Fibroblast of villous mesenchyme (primary cell): Measurements from ENCODE around the gene TMEM174. TPM values are rescaled to one million over a fixed set of nuclear protein-coding genes. Genes with fewer than 3 reads are reported as not detected.

Source experiments
- DNase-seq: peaks from one replicate; pipeline ENCODE4 v3.0.0-alpha.2; 2010; ENCODE audit warnings: low read depth
- H3K4me3 ChIP-seq: 2 replicates; pipeline ENCODE4 v1.5.1; 2011; ENCODE audit warnings: low read depth, mild to moderate bottlenecking, low read length
- total RNA-seq: library from RNA; depleted of rRNA; stranded (reverse); fragments of >200 nt; gene quantifications from 2 replicates; pipeline ENCODE4 v1.2.3, GENCODE V29; 2012
- TF ChIP-seq, protein P1 (sequence below): IDR thresholded peaks from 2 replicates; pipeline ENCODE4 v1.5.1; 2012; ENCODE audit warnings: low read depth, mild to moderate bottlenecking, low read length; ENCODE audit not compliant: insufficient read depth

The TMEM174 gene
- total RNA-seq, 1 donor, result not detected

DNA sequence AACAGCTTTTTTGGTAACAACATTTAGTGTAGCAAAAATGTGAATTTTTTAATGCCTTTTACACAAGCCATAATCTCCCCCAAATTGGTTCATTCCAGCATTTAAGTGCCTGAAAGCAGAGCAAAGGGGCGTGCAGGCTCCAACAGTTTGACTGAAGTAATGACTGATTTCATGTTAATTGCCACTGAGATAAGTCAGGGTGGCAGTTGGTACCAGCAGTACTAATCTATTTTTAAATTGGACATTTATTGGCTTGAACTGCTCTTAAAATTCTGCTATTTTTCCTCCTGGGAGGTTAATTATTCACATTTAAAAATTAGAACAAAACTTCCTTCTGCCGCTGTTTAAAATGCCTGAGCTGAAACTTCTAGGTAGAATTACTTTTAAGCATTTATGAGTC lies 40.2 kb upstream of the TMEM174 start:
- no peak for DNase-seq
- TF ChIP-seq, protein P1, sequence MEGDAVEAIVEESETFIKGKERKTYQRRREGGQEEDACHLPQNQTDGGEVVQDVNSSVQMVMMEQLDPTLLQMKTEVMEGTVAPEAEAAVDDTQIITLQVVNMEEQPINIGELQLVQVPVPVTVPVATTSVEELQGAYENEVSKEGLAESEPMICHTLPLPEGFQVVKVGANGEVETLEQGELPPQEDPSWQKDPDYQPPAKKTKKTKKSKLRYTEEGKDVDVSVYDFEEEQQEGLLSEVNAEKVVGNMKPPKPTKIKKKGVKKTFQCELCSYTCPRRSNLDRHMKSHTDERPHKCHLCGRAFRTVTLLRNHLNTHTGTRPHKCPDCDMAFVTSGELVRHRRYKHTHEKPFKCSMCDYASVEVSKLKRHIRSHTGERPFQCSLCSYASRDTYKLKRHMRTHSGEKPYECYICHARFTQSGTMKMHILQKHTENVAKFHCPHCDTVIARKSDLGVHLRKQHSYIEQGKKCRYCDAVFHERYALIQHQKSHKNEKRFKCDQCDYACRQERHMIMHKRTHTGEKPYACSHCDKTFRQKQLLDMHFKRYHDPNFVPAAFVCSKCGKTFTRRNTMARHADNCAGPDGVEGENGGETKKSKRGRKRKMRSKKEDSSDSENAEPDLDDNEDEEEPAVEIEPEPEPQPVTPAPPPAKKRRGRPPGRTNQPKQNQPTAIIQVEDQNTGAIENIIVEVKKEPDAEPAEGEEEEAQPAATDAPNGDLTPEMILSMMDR, result no peak
- no peak overlapping the region for H3K4me3 ChIP-seq

DNA sequence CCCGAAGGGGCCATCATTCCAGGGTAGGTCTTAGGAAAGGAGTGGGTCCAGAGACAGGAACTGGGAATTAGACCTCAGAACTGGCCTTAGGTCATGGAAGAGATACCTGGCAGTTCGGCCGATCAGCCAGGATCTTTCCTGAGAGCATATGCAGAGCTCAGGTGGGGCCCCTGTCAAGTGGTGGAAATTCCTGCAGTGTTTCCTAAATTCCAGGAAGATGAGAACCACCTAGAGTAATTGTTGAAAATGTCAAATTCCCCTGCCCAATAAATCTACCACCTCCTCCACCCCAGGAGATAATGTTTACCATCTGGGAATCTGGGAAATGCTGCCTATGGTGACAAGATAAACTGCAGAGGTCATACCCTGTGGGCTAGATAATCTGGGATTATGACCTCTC lies 38.0 kb upstream of the TMEM174 start:
- TF ChIP-seq, protein P1, result no peak
- no peak overlapping the region for H3K4me3 ChIP-seq
- no peak for DNase-seq

DNA sequence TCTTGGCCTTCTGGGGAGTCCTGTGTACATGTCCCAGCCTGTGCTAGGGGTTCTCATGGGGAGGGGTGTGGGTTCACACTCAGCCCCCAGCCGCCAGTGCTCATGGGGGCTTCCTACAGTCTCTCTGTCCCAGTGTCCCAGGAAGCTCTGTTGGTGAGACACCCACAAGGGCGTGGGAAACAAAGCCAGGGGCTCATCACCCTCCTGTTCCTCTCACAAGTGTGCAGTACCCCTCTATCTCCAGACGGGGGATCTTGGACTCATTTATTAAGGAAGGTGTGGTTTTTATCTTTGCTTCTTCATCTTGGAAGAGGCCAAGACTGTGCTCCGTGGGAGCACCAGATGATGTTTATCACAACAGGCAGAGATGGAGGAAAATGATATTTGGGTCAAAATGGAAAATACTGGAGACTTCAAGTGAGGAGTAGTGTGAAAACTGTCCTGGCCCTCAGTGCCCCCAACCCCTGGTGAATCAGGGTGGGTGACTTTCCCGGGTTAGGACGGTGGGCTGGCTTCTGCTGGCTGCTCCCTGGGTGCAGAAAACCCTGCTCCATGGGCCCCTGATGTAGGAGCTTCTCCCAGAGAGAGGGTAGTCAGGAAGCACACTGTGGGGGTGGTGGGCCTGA lies 37.5 kb upstream of the TMEM174 start:
- H3K4me3 ChIP-seq, result no peak overlapping the region
- TF ChIP-seq, protein P1, result peak; percentile 41
- DNase-seq, result peak; percentile 25

DNA sequence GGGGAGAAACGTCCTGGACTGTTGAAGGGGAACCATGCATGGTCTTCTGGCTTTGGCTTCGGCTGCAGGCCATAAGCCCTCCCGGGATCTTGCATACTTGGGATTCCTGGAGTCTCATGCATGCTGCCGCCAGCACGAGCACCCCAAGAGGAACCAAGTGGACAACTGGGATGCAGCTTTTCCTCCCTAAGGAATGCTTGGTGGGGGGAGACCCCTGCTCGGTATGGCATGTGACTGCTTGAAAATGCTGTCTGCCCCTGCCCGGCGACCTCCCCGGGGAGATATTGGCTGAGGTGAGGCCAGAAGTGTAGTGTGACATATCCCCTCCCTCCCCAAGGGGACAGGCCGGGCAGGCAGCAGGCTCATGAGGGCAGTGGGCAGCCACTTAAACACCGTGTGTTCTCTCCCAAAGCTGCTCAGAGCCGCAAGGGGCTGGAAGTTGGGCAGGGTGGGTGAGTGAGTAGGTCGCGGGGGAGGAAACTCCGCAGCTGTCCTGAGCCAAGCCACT lies 36.9 kb upstream of the TMEM174 start:
- DNase-seq, result no peak
- TF ChIP-seq, protein P1, result no peak

DNA sequence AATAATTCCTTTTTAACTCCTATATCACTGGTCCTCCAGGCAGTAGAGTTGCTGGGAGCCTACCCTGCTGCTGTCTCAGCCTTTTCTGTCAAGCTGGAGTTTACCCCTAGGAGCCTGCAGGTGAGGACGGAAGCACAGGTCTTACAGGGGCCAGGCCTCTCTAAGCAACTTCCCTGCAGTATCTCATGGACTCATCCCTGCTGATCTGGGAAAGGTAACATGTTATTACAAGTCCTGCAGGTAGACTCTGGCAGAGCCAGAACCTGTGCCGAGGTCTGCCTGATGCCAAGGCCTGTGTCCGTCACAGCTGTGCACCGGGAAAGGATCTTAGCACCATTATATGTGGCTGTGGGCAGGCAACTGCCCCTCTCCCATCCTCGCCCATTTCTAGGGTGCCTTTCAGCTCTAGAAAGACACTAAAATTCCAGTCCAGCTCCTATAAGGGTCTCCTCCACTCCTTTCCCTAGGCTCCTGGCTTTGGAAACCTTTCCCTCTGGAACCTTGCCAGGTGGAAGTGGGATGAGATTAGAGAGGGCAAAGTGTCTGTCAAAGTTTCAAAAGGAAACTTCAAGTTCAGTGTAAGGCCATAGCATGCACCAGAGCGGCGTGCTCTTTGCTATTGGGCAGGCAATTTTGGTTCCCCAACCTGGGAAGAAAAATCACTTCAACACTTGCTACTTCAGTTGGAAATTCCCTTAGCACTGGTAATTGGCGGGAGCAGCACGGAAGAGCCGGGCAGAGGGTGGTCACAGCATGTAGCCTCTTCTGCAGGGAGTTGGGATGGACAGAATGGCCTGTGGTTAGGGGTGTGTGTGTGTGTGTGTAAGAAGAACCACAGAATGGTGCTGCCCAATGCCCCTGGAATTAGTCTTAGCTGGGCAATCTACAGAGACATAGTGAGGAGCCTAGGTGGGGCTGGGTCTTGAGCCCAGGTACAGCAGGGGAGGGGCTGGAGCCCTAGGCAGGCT lies 35.1 kb upstream of the TMEM174 start:
- DNase-seq, result no peak
- no peak overlapping the region for H3K4me3 ChIP-seq
- TF ChIP-seq, protein P1, result no peak

More for the DNA sequence above, 36.9 kb upstream of the TMEM174 start:
- H3K4me3 ChIP-seq, result no peak overlapping the region

DNA sequence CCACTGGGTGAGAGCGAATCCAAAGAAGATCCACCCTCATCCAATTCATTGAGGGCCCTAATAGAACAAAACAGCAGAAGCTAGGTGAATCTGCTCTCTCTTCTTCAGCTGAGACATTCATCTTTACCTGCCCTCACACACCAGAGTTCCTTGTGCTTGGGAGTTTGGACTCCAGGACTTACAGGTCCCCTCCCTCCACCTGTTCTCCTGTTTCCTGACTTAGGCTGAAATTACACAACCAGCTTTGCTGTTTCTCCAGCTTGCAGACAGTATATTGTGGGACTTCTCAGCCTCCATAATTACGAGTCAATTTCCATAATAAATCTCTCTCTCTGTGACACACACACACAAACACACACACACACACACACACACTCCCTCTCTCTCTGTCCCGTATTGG lies 33.5 kb upstream of the TMEM174 start:
- DNase-seq, result no peak
- TF ChIP-seq, protein P1, result no peak
- H3K4me3 ChIP-seq, result no peak overlapping the region
